A673 (cell line): ENCODE results near the gene FUBP1. TPM values are rescaled to one million over a fixed set of nuclear protein-coding genes. Genes with fewer than 3 reads are reported as not detected.

Experiments
- BruUV-seq: library from RNA; stranded (reverse); fragments of 400-500 nt; replicated peaks from 2 replicates; lab custom pipeline; 2021; lab: Mats Ljungman, UMichigan
- CTCF ChIA-PET: fragments of 300-600 bp; sonication (Branson Sonifier 250); formaldehyde crosslinking; loops from one replicate; lab custom pipeline; 2022; ENCODE audit warnings: antibody characterized with exemption; lab: Charles Lee
- POLR2A ChIA-PET: fragments of 300-600 bp; sonication (Branson Sonifier 250); formaldehyde crosslinking; loops from one replicate; lab custom pipeline; 2022; ENCODE audit warnings: antibody characterized with exemption; ENCODE audit not compliant: low non-redundant PET; lab: Charles Lee
- DNase-seq: peaks from one replicate; pipeline ENCODE4 v3.0.0-alpha.2; 2015; ENCODE audit warnings: low spot score
- H3K27ac ChIP-seq: fragments of 200-600 bp; sonication (generic); 2 replicates; pipeline ENCODE4 v1.5.1; 2016; ENCODE audit warnings: mixed run types, low read depth, mild to moderate bottlenecking, mixed read lengths, antibody characterized with exemption, low read length; ENCODE audit not compliant: poor library complexity, severe bottlenecking
- H3K27me3 ChIP-seq: fragments of 200-600 bp; sonication (generic); replicated peaks from 2 replicates; pipeline ENCODE4 v1.6.1; 2017; ENCODE audit warnings: mixed run types, low read depth, mild to moderate bottlenecking, mixed read lengths, antibody characterized with exemption, low read length; ENCODE audit not compliant: insufficient read depth, poor library complexity
- H3K36me3 ChIP-seq: fragments of 200-600 bp; sonication (generic); 2 replicates; pipeline ENCODE4 v1.6.1; 2016; ENCODE audit warnings: mixed run types, mild to moderate bottlenecking, mixed read lengths, antibody characterized with exemption, low read length; ENCODE audit not compliant: insufficient read depth, poor library complexity, severe bottlenecking
- H3K4me1 ChIP-seq: fragments of 200-600 bp; sonication (generic); 2 replicates; pipeline ENCODE4 v1.6.1; 2017; ENCODE audit warnings: mixed run types, mild to moderate bottlenecking, mixed read lengths, antibody characterized with exemption, low read length; ENCODE audit not compliant: insufficient read depth, poor library complexity, severe bottlenecking
- H3K4me3 ChIP-seq: fragments of 200-600 bp; sonication (generic); 2 replicates; pipeline ENCODE4 v1.5.1; 2016; ENCODE audit warnings: low read depth, mixed run types, mild to moderate bottlenecking, mixed read lengths, low read length; ENCODE audit not compliant: poor library complexity, severe bottlenecking
- H3K9me3 ChIP-seq: fragments of 200-600 bp; sonication (generic); 2 replicates; pipeline ENCODE4 v1.6.1; 2016; ENCODE audit warnings: mixed run types, low read depth, mild to moderate bottlenecking, mixed read lengths, antibody characterized with exemption, low read length; ENCODE audit not compliant: poor library complexity, severe bottlenecking
- CTCF ChIP-seq: fragments of 300-800, 200-600 bp; sonication (generic); conservative IDR thresholded peaks from 2 replicates; pipeline ENCODE4 v1.5.1; 2017; ENCODE audit warnings: low read depth, mild to moderate bottlenecking, antibody characterized with exemption, low read length, moderate library complexity, mixed read lengths
- EZH2 ChIP-seq: fragments of 200-600 bp; sonication (generic); IDR thresholded peaks from 2 replicates; pipeline ENCODE4 v1.6.1; 2017; ENCODE audit warnings: borderline replicate concordance, low read depth, mild to moderate bottlenecking, mixed read lengths, antibody characterized with exemption, low read length; ENCODE audit not compliant: poor library complexity, severe bottlenecking
- intact Hi-C: fragments of 100-400 bp; cut with micrococcal nuclease; formaldehyde crosslinking; loops from one replicate; pipeline ENCODE4 v1.10.0; 2022; ENCODE audit not compliant: unreplicated experiment
- total RNA-seq: library from RNA; stranded (reverse); gene quantifications from 2 replicates; pipeline ENCODE4 v1.2.3, GENCODE V29; 2021

The FUBP1 gene
- total RNA-seq, 1 experiment from 2014 or later: 213 TPM

DNA sequence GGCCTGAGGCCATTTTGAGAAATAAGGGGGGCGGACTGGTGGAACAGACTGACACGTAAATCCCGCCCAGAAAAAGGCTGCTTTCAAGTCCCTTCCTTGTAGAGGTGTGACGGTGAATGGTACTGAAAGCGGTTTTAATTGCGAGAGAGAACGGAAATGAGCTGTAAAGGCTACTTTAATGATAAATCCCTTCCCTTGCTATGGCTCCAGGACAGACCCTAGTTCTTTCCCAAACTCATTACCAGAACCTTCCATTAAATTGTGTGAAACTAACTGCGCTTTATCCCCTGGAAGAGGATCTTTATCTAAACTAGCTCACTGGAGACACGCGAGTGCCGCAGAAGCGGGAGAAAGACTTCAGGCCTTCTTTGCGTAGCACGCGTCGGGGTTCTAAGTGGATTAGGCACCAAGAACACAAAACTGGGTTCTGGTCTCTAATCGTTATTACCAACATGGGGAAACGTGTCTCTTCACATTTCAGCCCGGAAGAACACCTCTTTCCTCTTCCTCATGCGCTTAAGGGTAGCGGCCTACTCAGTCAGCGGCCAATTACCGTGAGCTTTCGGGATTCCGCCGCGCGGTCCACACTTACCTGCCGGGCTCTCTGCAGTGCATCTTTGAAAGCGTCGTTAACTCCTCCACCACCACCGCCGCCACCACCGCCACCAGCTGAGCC is 441 bp downstream of the FUBP1 start:
- Histone ChIP-seq H3K9me3 (no peaks in the 10 kb centered on the region), H3K27ac (peak overlapping the region; percentile 96), H3K27me3 (no peaks in the 10 kb centered on the region), H3K36me3 (peaks cover 31% of the 10 kb centered on the region), H3K4me3 (peak overlapping the region; percentile 78), H3K4me1 (peaks cover 35% of the 10 kb centered on the region)
- BruUV-seq: TSS peak; percentile 64
- ChIA-PET POLR2A (interaction anchor here (0.5 to 1.2 kb wide), 2 partner anchors 26 to 230 kb away, joined by 8 to 16 read pairs; partner anchors contain the start of gene DNAJB4), CTCF (interaction anchor here (1.2 to 1.4 kb wide), 2 partner anchors 26 to 136 kb away, joined by 4 to 5 read pairs; no protein-coding TSS in a partner anchor)
- DNase-seq: peak; percentile 90
- TF ChIP-seq CTCF (no peak), EZH2 (no peak)
- intact Hi-C loops: no loop called here

DNA sequence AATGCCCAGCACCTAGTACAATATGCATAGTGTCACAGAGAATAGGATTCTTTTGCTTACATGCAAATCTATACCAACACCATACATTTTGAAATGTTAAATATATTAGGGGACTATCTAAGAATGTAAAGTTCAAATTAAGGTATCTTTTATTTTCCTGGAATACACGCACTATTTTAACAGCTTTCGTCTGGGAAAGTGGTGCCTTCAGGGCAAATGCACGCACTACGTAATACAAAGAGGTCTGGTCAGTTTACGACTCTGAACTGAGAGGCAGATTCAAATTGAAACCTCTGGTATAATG is 931 bp downstream of the FUBP1 start:
- BruUV-seq: no TSS peak
- no peak for DNase-seq
- H3K4me3 ChIP-seq: peak overlapping the region; percentile 78
- H3K4me1 ChIP-seq: peaks cover 35% of the 10 kb centered on the region
- H3K27me3 ChIP-seq: no peaks in the 10 kb centered on the region
- TF ChIP-seq EZH2 (no peak), CTCF (no peak)
- ChIA-PET CTCF (interaction anchor here (1.4 kb wide), 1 partner anchor 26 kb away, joined by 5 read pairs; no protein-coding TSS in a partner anchor), POLR2A (no interaction called here)
- peaks cover 31% of the 10 kb centered on the region for H3K36me3 ChIP-seq
- no peaks in the 10 kb centered on the region for H3K9me3 ChIP-seq
- intact Hi-C loops: no loop called here
- peak overlapping the region; percentile 96 for H3K27ac ChIP-seq

DNA sequence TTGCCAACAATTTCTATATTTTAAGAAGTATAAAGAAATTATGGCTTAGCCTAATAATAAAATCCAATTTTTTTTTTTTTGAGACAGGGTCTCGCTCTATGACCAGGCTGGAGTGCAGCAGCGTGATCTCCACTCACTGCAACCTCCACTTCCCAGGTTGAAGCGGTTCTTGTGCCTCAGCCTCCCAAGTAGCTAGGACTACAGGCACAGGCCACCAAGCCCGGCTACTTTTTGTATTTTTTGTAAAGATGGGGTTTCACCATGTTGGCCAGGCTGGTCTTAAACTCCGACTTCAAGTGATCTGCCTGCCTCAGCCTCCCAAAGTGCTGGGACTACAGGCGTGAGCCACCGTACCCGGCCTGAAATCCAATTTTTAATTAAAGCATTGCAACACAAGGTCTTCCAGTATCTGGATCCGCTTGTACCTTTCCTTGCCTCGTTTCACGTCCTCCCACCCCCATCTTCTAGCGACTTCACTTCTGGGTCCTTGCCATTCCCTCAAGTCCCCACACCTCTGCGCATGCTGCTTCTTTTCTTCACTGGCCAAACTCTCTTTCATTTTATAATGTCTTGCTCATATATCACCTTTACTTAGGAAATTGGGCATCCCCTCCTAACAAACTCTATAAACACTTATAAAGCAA is 2.3 kb downstream of the FUBP1 start:
- intact Hi-C loops: loop anchor here (1.0 kb wide), 1 partner anchor 138 kb away; no protein-coding TSS in a partner anchor
- peaks cover 33% of the 10 kb centered on the region for H3K4me1 ChIP-seq
- H3K9me3 ChIP-seq: no peaks in the 10 kb centered on the region
- no TSS peak for BruUV-seq
- ChIA-PET POLR2A (no interaction called here), CTCF (no interaction called here)
- H3K27me3 ChIP-seq: no peaks in the 10 kb centered on the region
- H3K36me3 ChIP-seq: peaks cover 33% of the 10 kb centered on the region
- H3K4me3 ChIP-seq: peak overlapping the region; percentile 78
- DNase-seq: peak; percentile 15
- TF ChIP-seq EZH2 (no peak), CTCF (no peak)
- H3K27ac ChIP-seq: no peak overlapping the region
